SKM-1 (cell line): ENCODE measurements around the gene RBM39.
"Not testable (repeated sequence)": the region's sequence is repeated elsewhere in the genome, so short reads cannot be mapped to it uniquely, and the experiment has no call there.

Experiments used
- DNase-seq: peaks from one replicate; lab custom pipeline; 2025; ENCODE audit not compliant: unreplicated experiment; lab: John Stamatoyannopoulos, UW

RBM39 gene

GRCh38 chr20:35756404-35756803 lies 14.3 kb upstream of the RBM39 start:
- no peak for DNase-seq

GRCh38 chr20:35750611-35751010 lies 8.6 kb upstream of the RBM39 start:
- DNase-seq, result no peak

- DNase-seq, result not testable (repeated sequence)
Observed at GRCh38 chr20:35744492-35744841, 2.4 kb upstream of the RBM39 start.

GRCh38 chr20:35743693-35744491 lies 1.8 kb upstream of the RBM39 start:
- no peak for DNase-seq

DNA sequence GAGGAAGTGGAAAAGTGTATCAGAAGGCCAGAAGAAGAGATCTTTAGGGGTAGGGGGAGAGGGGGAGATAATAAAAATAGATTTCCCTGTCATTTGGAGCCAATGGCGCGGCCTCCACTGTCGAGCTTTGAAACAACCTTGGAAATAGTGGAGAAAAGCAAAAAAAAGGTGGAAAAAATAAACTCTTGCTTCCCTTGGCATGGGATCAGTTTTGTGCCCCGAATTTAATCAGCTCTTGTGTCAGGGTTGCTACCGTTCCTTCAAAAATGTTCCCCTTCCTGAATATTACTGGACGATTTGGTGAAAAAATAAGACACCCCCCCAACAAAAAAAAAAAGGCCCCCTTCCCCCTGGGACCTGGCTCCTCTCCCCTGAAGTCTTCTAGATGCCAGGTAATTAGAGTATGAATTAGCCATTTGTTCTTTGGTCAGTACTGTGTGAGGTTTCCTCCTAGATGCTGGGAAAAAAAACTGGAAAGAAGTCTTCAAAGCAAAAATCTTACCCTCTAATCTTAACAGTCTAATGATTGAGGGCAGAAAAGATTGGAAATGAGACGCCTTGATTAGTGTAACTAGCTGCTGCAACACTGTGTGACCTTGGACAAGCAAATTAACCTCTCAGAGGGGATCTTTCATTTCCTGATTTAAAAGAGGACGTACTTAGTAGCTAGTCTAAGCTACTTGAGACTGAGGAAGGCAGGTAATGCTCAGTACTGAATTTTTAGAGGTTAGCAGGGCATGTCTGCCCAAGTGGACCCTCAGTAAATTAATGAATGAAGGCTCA lies 872 bp upstream of the RBM39 start:
- peak; percentile 58 for DNase-seq

GRCh38 chr20:35739294-35740163 lies 2.5 kb downstream of the RBM39 start:
- DNase-seq, result peak; percentile 14

GRCh38 chr20:35738410-35739179 lies 3.5 kb downstream of the RBM39 start:
- DNase-seq, result no peak

DNA sequence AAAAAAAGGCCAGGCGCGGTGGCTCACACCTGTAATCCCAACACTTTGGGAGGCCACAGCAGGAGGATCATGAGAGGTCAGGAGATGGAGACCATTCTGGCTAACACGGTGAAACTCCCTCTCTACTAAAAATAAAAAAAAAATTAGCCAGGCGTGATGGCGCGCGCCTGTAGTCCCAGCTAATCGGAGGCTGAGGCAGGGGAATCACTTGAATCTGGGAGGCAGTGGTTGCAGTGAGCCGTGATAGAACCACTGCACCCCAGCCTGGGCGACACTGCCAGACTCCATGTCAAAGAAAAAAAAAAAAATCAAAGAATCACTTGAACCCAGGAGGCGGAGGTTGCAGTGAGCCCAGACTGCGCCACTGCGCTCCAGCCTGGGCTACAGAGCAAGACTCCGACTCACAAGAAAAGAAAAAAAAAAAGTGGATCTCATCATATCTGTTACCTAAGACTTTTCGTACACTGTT lies 4.2 kb downstream of the RBM39 start:
- DNase-seq, result no peak

GRCh38 chr20:35735826-35736470 lies 6.1 kb downstream of the RBM39 start:
- DNase-seq, result no peak

DNA sequence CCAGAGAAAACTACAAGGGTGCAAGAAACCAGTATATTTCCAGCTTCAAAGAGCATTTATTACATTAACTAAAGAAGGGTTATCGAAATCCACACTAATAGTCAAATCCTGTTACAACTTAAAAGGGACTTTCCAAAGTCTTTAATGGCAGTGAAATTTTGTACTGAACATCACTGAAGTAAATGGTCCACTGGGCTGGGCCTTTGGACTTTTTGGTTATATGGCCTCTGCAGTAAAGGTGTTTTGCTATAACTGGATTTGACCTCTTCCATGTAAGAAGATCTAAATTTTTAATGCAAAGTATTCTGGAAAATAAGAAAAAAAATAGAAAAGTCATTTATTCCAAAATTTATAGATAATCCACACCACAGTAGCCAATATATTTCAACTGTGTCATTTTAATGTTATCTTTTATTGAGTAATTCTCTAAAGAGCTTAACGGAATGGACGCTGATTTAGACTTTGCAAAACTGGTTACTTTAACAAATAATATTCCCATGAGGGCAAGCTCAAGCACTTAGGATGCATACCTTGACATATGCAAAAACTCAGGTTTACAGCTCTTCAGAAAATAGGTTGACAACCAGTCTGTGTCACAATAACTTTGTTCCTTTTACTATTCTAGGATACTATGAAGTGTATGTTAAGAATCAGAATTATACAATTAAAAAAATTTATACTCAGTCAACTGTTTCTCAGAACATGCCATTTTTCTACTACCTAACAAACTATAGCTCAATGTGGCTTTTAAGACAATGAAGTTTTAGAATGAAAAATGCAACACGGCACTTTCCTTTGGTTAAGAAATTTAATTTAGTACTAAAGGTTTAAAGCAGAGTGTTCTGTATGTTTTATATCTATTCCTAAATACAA lies 7.0 kb downstream of the RBM39 start:
- DNase-seq, result no peak

DNA sequence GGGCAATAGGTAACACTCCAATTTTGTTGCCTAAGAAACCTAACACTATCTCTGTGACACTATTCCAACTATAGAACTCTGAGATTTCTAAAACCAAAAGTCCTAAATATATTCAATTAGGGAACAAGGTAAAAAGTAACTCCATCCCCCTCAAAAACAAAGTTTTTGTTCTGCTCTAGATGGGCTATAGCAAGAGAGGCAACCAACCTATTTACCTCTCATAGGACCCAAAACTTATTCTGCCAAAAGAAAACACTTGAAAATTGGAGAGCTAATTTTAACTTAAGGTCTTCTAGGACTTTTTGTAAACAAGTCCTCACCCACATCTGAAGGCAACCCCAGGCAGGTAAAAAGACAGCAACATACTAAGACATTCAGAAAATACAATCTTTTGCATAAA lies 7.7 kb downstream of the RBM39 start:
- DNase-seq, result no peak

DNA sequence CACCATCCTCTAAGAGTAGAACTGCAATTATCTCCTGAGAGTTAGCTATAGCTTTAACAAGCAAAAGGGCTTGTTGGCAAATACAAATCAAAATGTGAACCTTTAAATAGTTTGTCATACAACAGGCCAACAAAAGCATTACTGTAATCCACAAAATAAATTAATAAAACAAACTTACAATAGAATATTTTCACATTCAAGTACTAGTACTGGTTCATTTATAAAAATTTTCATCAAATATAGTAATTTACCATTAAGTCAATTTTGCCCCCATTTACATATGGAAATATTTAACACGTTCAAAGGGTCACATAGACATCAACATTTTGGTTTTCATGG lies 9.4 kb downstream of the RBM39 start:
- DNase-seq, result no peak

DNA sequence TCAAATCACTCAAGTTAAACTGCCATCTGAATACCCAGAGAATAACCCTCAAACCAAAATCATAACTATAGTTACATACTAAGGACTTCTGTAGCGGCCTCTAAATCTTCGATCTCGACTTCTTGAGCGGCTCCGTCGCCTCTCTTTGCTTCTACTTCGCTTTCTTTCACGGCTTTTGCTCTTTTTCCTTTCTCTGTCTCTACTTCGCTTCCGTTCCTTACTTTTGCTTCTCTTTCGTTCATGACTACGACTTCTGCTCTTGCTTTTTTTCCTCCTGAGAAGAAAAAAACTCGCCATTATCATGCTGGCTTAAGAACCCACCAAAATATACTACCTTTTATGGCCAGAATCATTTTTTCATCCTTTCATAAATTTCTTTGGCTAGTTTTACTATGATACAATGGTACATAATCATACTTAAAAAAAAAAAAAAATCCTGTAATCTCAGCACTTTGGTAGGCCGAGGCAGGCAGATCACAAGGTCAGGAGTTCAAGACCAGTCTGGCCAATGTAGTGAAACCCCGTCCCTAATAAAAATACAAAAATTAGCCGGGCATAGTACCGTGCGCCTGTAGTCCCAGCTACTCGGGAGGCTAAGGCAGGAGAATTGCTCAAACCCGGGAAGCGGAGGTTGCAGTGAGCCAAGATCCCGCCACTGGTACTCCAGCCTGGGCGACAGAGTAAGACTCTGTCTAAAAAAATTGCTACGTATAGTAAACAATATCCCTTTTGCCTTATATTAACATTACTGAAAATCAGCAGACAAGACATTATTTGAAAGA lies 10.0 kb downstream of the RBM39 start:
- DNase-seq, result no peak

DNA sequence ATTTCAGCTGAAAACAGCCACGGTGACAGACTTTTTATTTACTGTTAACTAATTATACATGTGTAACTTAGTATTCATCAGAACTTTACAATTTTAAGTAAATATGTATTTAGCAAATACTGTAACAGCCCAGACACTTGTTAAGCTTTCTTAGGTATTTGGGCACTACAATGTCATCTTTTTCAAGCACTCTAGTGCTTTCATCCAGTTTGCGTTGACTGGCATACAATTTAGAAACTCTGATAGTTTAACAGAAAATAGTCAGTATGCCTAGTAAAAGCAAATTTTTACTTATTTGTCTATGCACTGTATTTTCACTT lies 10.6 kb downstream of the RBM39 start:
- DNase-seq, result no peak

GRCh38 chr20:35730583-35731468 lies 11.2 kb downstream of the RBM39 start:
- DNase-seq, result no peak

GRCh38 chr20:35729836-35730582 lies 12.1 kb downstream of the RBM39 start:
- DNase-seq, result no peak

DNA sequence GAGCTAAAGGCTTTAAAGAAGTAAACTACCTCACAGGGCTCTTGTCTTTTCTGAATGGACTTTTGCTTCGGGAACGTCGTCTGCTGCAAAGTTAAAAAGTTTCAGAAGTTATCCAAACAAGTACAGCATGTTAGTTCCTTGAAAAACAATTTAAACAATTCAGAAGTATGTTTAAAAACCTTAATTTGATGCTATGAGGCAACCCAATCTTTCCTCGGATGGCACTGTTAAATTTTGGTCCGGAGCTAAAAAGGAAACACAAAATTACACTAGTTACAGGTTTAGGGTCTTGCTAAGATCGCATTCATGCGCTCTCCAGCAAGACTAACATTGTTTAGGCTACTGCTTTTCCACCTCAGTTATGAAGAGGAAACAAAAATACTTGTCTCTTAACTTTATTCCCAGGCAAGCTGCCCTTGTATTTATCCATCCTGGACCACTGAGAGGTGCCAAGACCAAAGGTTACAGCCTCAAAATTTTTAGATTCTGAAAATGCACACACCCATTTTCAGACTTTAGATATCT lies 12.7 kb downstream of the RBM39 start:
- no peak for DNase-seq
